ENCODE measurements around the gene ARVCF.

The ARVCF gene

GRCh38 chr22:20052309-20053259, 36.0 kb upstream of the ARVCF start:
- no peak for DNase-seq

GRCh38 chr22:20051927-20052308, 35.3 kb upstream of the ARVCF start:
- DNase-seq = no peak

- no peak for DNase-seq
Measured at GRCh38 chr22:20046730-20047129, 30.1 kb upstream of the ARVCF start.

GRCh38 chr22:20044495-20045151, 28.0 kb upstream of the ARVCF start:
- DNase-seq = no peak

- no peak for DNase-seq
Measured at GRCh38 chr22:20043997-20044342, 27.3 kb upstream of the ARVCF start.

- no peak for DNase-seq
Measured at GRCh38 chr22:20043057-20043996, 26.7 kb upstream of the ARVCF start.

GRCh38 chr22:20040327-20041200, 23.9 kb upstream of the ARVCF start:
- no peak for DNase-seq

- no peak for DNase-seq
Measured at GRCh38 chr22:20039683-20040325, 23.2 kb upstream of the ARVCF start.

- DNase-seq = no peak
Measured at GRCh38 chr22:20038574-20038973, 22.0 kb upstream of the ARVCF start.

- DNase-seq = no peak
Measured at GRCh38 chr22:20037419-20037818, 20.8 kb upstream of the ARVCF start.

- DNase-seq = no peak
Measured at GRCh38 chr22:20036535-20037392, 20.1 kb upstream of the ARVCF start.

GRCh38 chr22:20036084-20036482, 19.5 kb upstream of the ARVCF start:
- no peak for DNase-seq

- DNase-seq = no peak
Measured at GRCh38 chr22:20035375-20036083, 18.9 kb upstream of the ARVCF start.

- no peak for DNase-seq
Measured at GRCh38 chr22:20034143-20034542, 17.5 kb upstream of the ARVCF start.

- DNase-seq = no peak
Measured at GRCh38 chr22:20033045-20033706, 16.6 kb upstream of the ARVCF start.

- no peak for DNase-seq
Measured at GRCh38 chr22:20032407-20032991, 15.9 kb upstream of the ARVCF start.

- DNase-seq = no peak
Measured at GRCh38 chr22:20031732-20032406, 15.2 kb upstream of the ARVCF start.

GRCh38 chr22:20029550-20030225, 13.1 kb upstream of the ARVCF start:
- DNase-seq = no peak

Data from NCI-H2081 treated with DMSO at 0.1 percent for 48 hours (cell line).